ENCODE data around the gene SEZ6L2.

SEZ6L2 gene

DNA sequence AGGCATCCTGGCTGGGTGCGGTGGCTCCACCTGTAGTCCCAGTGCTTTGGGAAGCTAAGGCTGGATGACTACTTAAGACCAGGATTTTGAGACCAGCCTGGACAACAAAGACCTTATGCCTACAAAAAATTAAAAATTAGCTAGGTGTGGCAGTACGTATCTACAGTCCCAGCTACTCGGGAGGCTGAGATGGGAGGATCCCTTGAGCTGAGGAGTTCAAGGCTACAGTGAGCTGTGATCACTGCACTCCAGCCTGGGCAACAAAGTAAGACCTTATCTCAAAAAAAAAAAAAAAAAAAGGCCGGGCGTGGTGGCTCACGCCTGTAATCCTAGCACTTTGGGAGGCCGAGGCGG, 73.0 kb downstream of the SEZ6L2 start:
- no peak for DNase-seq (ENCODE audit: low read depth in 1 of 2, low spot score in 1 of 2)

DNA sequence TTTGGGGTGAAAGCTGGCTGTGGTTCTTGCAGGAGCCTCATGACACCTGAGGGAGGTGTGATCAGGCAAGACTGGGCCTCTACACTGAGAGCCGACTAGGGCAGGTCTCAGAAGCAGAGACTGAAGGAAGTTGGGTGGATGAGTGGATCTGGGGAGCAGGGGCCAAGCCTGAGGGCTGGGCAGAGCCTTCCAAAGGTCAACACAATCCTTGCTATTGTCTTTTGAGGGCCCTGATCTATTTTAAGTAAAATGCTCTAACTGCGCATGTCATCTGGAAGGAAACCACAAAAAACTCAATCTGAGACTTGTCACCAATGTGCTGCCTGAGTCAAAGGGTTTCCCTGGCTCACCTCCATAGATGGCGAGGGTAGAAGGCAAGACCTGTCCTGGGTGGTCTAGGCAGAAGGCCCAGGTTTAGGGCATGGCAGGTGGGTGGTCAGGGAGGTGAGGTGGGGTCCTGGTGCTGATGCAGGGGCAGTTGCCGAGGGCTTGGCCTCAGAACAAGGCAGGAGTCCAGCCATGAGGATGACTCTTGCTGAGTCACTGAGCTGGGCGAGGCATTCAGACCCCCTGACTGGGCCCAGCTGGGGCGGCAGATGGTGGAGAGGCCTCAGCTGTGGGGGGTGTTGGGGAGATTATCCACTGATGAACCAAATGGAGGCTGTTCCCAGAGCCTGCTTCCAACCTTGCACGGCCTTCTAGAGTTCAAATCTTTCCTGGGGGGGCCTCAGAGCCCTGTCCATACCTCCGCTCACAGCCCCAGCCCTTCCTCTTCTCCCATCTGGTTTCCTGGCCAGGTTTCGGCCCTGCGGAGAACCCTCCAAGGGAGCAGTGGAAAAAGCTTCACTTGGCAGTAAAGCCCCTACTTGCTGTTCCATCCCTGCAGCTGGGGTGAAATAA, 74.0 kb downstream of the SEZ6L2 start:
- no peak for DNase-seq (ENCODE audit: low read depth in 1 of 2, low spot score in 1 of 2)

DNA sequence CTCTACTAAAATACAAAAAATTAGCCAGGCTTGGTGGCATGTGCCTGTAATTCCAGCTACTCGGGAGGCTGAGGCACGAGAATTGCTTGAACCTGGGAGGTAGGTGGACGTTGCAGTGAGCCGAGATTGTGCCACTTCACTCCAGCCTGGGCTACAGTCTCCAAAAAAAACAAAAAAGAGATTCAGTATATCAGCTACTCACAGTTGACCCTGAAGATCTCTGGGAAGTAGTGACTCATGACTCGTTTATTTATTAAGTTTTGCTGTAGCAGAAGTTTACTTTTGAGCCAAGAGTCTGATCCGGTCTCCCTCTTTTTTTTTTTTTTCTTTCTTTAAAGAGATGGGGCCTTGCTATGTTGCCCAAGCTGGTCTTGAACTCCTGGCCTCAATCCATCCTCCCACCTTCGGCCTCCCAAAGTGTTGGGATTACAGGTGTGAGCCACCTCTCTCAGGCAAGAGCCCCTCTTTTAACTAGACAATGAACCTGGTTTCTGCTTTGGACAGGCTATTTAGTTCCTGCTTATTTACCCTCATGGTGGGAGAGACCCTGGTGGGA, 74.7 kb downstream of the SEZ6L2 start:
- DNase-seq (ENCODE audit: low read depth in 1 of 2, low spot score in 1 of 2) = no peak

DNA sequence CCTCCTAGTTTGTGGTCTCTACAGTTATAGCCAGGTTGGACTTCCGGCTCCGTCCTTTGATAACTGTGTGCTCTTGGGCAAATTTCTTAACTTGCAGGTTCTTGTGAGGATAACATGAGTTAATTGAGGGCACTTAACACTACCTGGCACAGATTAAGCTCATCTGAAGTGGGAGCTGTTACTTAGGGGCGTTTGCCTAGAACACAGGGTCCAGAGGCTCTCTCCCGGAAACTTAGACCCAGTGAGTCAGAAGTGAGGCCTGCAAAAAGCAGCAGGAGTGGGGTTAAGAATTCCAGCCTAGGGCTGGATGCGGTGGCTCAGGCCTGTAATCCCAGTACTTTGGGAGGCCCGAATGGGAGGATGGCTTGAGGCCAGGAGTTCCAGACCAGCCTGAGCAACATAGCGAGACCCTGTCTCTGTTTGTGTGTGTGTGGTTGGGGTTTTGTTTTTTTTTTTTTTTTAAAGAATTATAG, 77.7 kb downstream of the SEZ6L2 start:
- DNase-seq (ENCODE audit: low read depth in 1 of 2, low spot score in 1 of 2) = no peak
